Hypothalamus (tissue), 51 donors: ENCODE data around the gene OR2J1.
"Not testable (repeated sequence)": the region's sequence is repeated elsewhere in the genome, so short reads cannot be mapped to it uniquely, and the experiment has no call there.

Experiments used
- DNase-seq, 51 donors: peaks; one replicate each; lab custom pipeline; 2025; lab: John Stamatoyannopoulos, UW

The OR2J1 gene

GRCh38 chr6:29099190-29099589 lies at the start of gene OR2J1:
Gene OR2J1, plus strand, starts transcription at chr6:29099490. Its CDS starts 1,453 bp downstream, at chr6:29100943.
- no peak for DNase-seq

DNA sequence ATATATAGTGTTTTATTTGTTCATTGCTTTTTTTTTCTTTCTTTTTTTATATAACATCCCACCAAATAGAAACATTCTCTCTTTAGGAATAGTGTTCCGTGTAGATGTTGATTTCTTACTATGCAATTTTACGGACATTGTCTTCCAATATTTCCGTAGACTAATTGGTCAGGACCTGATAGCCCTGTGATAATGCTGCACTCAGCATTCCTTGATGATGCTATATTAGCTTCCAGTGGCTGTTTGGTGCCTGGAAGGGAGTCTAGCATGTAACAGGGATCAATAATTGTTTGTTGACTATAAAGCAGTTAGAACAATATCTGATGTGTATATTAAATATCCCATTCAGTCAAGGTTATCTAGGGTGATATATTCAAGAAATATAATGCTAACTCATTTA lies 47.6 kb upstream of the OR2J1 start:
- no peak for DNase-seq

DNA sequence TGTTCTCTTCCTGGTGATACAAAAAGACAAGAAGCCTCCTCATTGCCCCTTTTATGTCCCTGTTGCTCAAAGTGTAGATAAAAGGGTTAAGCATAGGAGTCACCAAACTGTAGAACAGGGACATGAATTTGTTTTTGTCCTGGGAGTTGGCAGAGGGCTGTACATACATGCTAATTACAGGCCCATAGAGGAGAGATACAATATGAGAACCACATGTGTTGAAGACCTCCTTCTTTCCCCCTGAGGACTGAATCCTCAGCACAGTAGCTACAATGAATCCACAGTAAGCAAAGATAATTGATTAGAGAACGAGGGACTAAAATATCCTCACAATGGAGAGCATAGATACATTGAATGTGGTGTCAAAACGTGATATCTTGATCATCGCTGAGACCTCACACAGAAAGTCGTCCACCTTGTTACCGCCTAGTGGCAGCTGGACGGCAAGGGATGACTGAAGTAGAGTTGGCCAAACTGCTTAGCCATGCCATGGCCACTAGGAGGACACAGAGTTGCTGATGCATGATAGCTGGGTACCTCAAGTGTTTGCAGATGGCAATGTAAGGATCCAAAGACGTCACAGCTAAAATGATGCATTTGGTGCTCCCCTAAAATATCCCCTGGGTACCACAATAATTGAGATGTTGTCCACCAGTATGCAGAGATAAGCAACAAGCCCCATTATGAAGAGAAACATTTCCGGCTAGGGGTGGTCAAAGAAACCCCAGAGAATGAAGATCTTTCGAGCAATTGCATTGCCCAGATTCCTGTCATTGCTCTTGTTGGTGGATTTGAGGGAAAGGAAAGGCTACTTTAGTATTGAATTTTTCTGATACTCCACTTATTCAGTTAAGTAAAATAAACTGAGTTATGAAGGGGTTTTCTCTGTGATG lies 27.2 kb upstream of the OR2J1 start:
- no peak for DNase-seq

- no peak for DNase-seq
These were observed 20.1 kb upstream of the OR2J1 start for GRCh38 chr6:29079203-29079602.

DNA sequence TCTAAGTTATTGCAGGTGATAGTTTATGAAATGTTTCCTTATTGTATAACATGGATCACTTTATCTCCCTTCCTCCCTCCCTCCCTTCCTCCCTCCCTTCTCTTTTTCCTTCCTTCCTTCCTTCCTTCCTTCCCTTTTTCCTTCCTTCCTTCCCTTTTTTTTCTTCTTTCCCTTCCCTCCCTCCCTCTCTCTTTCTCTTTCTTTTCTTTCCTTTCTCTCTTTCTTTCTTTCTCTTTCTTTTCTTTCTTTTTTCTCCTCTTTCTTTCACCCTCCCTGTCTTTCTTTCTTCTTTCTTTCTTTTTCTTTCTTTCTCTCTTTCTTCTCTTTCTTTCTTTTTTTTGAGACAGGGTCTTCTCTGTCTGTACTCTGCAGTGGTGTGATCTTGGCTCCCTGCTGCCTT lies 18.0 kb upstream of the OR2J1 start:
- no peak for DNase-seq

DNA sequence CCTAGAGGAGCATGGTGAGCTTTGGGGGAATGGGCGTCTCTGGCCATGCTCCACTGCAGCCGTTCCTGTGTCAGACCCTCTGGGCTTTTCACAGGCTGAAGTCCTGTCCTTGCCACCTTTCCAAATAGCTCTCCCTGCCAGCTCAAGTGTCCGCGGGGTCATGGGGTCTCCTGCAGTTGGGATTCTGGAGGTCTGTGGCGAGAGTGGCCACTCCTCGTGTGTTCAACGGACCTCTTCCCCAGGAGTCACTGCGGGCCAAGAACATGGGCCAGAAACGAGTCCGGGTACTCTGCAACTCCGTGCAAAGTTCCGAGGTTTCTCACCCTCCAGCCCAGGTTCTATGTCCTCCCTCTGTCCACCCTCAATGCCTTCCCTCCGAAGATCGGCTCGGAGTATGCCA lies 16.8 kb upstream of the OR2J1 start:
- DNase-seq: no peak

DNA sequence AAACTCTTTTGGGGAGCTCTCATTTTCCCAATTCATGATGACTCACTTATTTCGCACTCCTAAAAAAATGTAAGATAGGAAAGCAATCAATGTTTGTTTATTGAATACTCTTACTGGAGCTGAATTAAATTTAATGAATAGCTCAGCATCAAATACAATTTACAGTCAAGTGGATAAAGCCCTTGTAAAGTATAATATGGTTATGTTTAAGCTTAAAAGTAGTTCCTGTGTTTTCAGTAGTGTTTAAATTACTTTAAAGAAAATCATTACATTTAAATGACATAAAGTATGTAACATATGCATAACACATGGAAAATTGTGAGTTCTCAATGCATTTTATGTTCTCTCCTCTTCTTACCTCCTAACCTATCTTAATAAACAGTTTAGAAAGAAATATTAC lies 12.1 kb upstream of the OR2J1 start, which contains the start of gene OR2B3:
OR2B3 (minus strand) TSS at position 101 of the 400 bp plus-strand sequence; CDS start at position 36, 65 bp downstream.
- DNase-seq: no peak

DNA sequence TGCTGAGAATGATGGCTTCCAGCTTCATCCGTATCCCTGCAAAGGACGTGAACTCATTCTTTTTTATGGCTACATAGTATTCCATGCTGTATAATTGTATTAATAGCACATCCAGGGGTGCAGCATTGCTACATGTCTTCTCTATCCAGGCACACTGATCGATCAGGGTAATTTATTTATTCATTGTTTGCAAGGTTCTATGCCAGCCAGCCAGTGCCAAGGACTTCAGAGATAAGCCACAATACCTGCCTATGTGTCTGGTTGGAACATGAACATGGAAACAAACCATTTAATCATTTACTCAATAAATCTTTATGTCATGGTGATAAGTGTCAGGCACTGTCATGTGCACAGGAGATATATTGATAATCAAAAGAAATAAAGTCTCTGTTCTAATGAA lies 6.3 kb upstream of the OR2J1 start:
- no peak for DNase-seq

GRCh38 chr6:29097803-29098202 lies 1.5 kb upstream of the OR2J1 start:
- no peak for DNase-seq

DNA sequence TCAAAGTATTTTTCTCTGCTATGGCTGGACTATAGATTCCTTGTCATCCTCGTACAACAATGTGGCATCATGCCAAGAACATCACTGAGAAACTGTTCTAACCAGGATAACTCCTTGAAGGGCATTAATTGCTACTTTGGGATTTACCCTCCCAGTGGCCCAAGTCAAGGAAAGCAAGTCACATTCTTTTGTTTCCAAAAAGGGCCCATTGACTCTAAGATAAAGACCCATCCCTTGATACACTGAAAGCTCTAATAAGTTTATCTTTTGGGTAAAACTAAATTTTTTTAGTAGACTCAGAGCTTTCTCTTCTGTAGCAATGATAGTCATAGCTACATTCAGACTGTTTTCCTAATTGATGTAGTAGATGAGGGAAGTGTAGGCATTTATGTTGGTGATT lies 8.5 kb downstream of the OR2J1 start, which contains the start of gene OR2J3:
OR2J3 (plus strand) TSS at position 301 of the 400 bp plus-strand sequence. CDS start 3,833 bp downstream, outside the sequence.
- no peak for DNase-seq

- no peak for DNase-seq
These were observed 12.8 kb downstream of the OR2J1 start for GRCh38 chr6:29112135-29112534.

DNA sequence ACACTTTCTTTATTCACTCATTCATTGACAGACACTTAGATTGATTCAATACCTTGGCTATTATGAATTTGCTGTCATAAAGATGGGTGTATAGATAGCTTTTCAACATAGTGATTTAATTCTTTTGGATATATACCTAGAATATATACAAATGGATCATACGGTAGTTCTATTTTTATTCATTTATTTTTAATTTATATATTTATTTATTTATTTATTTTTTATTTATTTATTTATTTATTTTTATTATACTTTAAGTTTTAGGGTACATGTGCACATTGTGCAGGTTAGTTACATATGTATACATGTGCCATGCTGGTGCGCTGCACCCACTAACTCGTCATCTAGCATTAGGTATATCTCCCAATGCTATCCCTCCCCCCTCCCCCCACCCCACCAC lies 15.7 kb downstream of the OR2J1 start:
- not testable (repeated sequence) for DNase-seq

DNA sequence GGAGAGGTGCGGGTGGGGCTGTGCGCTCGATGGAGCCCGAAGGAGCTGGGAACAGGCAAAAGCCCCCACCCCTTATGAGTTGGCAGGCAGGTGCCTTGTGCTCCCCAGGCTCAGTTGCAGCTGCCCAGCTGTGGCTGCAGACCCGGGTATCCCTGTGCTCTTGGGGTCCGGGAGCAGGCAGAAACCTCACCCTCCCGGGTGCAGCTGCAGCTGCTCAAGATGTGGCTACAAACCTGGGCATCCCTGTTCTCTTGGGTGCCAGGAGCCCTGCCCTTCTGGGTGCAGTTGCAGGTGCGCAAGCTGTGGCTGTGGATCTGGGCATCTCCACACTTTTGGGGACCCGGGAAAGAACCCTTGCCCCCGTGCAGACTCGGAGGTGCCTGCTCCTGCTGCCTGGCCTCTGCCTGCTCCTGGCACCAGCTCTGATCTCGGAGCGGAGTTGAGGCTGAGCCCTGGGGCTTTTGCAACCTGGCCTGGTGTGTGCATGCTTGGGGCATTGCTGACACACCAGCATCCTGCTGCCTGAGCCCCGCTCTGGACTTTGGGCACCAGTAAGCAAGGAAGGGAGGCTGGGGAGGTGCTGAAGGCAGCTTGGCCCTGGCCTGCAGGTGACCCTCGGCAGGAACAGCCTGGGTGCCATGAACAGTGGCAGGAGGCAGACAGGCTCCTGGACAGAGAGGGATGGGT lies 30.2 kb downstream of the OR2J1 start:
- DNase-seq: no peak

DNA sequence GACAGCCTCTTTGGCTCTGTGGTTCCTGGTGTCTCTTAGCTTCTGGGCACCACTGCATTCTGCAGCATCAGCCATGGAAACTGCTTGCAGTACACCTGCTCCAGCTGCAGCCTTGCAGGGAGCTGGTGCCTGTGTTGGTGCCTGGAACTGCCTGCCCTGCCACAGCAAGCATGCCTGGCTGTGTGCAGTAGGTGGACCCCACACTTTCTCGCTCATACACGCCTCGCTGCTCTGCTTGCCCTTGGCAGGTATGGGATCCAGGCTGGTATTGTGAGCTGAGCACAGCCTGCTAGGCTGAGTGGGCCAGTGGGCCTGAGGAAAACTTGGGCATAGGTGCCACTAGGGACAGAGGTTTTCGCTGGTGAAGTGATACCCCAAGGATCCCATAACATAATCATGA lies 31.4 kb downstream of the OR2J1 start:
- DNase-seq: no peak

- DNase-seq: no peak
These were observed 32.4 kb downstream of the OR2J1 start for GRCh38 chr6:29131691-29132090.

DNA sequence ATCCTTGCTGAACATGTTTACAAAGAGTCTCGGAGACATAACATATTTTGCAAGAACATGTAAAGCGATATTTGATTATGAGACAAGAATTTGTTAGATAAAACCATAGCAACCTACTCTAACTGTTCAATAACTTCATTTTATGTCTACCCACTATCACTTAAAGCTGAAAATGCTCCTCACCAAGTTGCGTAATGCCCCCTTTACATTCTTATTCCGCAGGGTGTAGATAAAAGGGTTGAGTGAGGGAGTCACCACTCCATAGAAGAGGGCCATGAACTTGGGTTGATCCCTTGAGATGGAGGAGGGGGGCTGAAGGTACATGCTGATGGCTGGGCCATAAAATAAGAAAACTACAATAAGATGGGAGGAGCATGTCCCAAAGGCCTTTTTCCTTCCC lies 38.4 kb downstream of the OR2J1 start:
- no peak for DNase-seq

- no peak for DNase-seq
These were observed 42.3 kb downstream of the OR2J1 start for GRCh38 chr6:29141606-29142005.

GRCh38 chr6:29142309-29142708 lies 43.0 kb downstream of the OR2J1 start:
- DNase-seq: no peak

DNA sequence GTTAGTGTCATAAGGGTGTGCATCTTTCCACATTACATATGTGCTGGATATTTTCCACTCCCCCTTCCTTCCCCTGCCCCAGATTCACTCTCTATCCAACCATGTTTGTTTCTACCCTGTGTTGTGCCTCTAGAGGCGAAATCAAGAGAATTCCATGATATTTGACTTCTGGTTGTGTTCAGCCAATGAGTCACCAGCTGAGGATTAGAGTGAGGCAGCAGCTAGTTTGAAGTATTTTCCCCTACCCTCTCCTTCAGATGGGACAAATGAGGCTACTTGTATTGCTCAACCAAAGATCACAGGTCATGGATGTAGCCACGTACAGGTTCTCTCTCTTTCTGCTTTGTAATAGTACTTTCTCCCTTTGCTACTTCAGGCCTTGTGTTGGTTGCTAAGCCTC lies 46.9 kb downstream of the OR2J1 start:
- no peak for DNase-seq

DNA sequence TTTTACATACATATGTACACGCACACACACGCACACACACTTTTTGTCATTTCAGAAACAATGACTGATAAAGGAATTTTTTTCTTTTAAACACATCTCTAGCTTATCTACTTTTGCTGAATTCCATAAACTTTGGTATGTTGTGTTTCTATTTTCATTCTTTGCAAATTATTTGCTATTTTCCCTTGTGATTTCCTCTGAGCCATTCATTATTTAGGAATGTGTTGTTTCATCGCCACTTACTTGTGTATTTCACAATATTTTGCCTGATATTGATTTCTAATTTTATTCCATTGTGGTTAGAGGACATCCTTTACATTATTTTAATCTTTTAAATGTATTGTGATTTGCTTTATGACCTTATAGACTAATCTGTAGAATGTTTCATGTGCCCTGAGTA lies 47.8 kb downstream of the OR2J1 start:
- DNase-seq: no peak

- DNase-seq: not testable (repeated sequence)
These were observed 50.2 kb downstream of the OR2J1 start for GRCh38 chr6:29149444-29149843.
